ENCODE data around the gene PRKCB. TPM values are rescaled to one million over a fixed set of nuclear protein-coding genes. Genes with fewer than 3 reads are reported as not detected.

Gene PRKCB
- total and polyA plus RNA-seq, 3 donors from 2014 or later = 25.5 to 49.7 (median 26.6) TPM

- Histone ChIP-seq H3K9me3 (no peaks in the 10 kb centered on the region), H3K27me3 (no peaks in the 10 kb centered on the region), H3K4me1 (no peaks in the 10 kb centered on the region), H3K36me3 (ENCODE audit: low read depth, missing control alignments) (no peaks in the 10 kb centered on the region), H3K27ac (no peak overlapping the region), H3K4me3 (no peak overlapping the region)
- intact Hi-C loops (cut with DNase I; ENCODE audit: low total_unique reads) = no loop called here
- TF ChIP-seq CTCF (IDR thresholded peaks at IDR 0.05) (no peak), POLR2A (IDR thresholded peaks at IDR 0.05) (no peak)
- no peak for DNase-seq
- WGBS, 2 donors = 66 to 77% methylated on average over 3 of the region's 3 CpGs
Measured at GRCh38 chr16:24217461-24217860, 381.7 kb downstream of the PRKCB start.

- H3K4me1 ChIP-seq = no peaks in the 10 kb centered on the region
- 86 to 90% methylated on average over 4 of the region's 4 CpGs for WGBS, 2 donors
- no peaks in the 10 kb centered on the region for H3K9me3 ChIP-seq
- TF ChIP-seq POLR2A (IDR thresholded peaks at IDR 0.05) (no peak), CTCF (IDR thresholded peaks at IDR 0.05) (no peak)
- DNase-seq = no peak
- H3K4me3 ChIP-seq = no peak overlapping the region
- intact Hi-C loops (cut with DNase I; ENCODE audit: low total_unique reads) = no loop called here
- H3K27me3 ChIP-seq = no peaks in the 10 kb centered on the region
- no peaks in the 10 kb centered on the region for H3K36me3 ChIP-seq (ENCODE audit: low read depth, missing control alignments)
- H3K27ac ChIP-seq = no peak overlapping the region
Measured at GRCh38 chr16:24218299-24218698, 382.5 kb downstream of the PRKCB start.

GRCh38 chr16:24221219-24221618 lies 385.4 kb downstream of the PRKCB start:
- TF ChIP-seq POLR2A (IDR thresholded peaks at IDR 0.05) = no peak
- no peak for TF ChIP-seq CTCF (IDR thresholded peaks at IDR 0.05)
- no peak overlapping the region for H3K27ac ChIP-seq
- WGBS, 2 donors = 82 to 93% methylated on average over 2 of the region's 2 CpGs
- intact Hi-C loops (cut with DNase I; ENCODE audit: low total_unique reads) = no loop called here
- no peaks in the 10 kb centered on the region for H3K9me3 ChIP-seq
- no peak for DNase-seq
- H3K36me3 ChIP-seq (ENCODE audit: low read depth, missing control alignments) = no peaks in the 10 kb centered on the region
- no peaks in the 10 kb centered on the region for H3K4me1 ChIP-seq
- H3K27me3 ChIP-seq = no peaks in the 10 kb centered on the region
- no peak overlapping the region for H3K4me3 ChIP-seq

GRCh38 chr16:24228514-24228913 lies 392.7 kb downstream of the PRKCB start:
- Histone ChIP-seq H3K4me3 (no peak overlapping the region), H3K27ac (no peak overlapping the region), H3K27me3 (no peaks in the 10 kb centered on the region), H3K9me3 (no peaks in the 10 kb centered on the region), H3K36me3 (ENCODE audit: low read depth, missing control alignments) (no peaks in the 10 kb centered on the region), H3K4me1 (no peaks in the 10 kb centered on the region)
- intact Hi-C loops (cut with DNase I; ENCODE audit: low total_unique reads) = no loop called here
- 84 to 95% methylated on average over 6 to 7 of the region's 7 CpGs for WGBS, 2 donors
- DNase-seq = no peak
- TF ChIP-seq CTCF (IDR thresholded peaks at IDR 0.05) (no peak), POLR2A (IDR thresholded peaks at IDR 0.05) (no peak)

GRCh38 chr16:24232936-24233335 lies 397.2 kb downstream of the PRKCB start:
- 87 to 89% methylated on average over 2 of the region's 2 CpGs for WGBS, 2 donors
- H3K27me3 ChIP-seq = no peaks in the 10 kb centered on the region
- H3K27ac ChIP-seq = no peak overlapping the region
- no peak overlapping the region for H3K4me3 ChIP-seq
- intact Hi-C loops (cut with DNase I; ENCODE audit: low total_unique reads) = no loop called here
- no peak for TF ChIP-seq POLR2A (IDR thresholded peaks at IDR 0.05)
- no peak for TF ChIP-seq CTCF (IDR thresholded peaks at IDR 0.05)
- DNase-seq = no peak
- no peaks in the 10 kb centered on the region for H3K4me1 ChIP-seq
- no peaks in the 10 kb centered on the region for H3K9me3 ChIP-seq
- no peaks in the 10 kb centered on the region for H3K36me3 ChIP-seq (ENCODE audit: low read depth, missing control alignments)

Data from testis (tissue), 3 donors.